ENCODE data around the gene EGR1.

GRCh38 chr5:138438003-138438723 is 27.1 kb upstream of the EGR1 start:
- TF ChIP-seq CTCF (IDR thresholded peaks at IDR 0.05) (no peak), POLR2A (IDR thresholded peaks at IDR 0.05) (no peak)
